HG03064 (cell line): ENCODE results near the gene CFDP1.

Experiments used
- ATAC-seq: cut with Tn5 transposase; IDR thresholded peaks from one replicate; pipeline ENCODE4 v1.9.1; 2021; ENCODE audit warnings: low read depth; ENCODE audit not compliant: unreplicated experiment

The CFDP1 gene

GRCh38 chr16:75326333-75326732 lies 107.0 kb downstream of the CFDP1 start:
- no peak for ATAC-seq

GRCh38 chr16:75323933-75324332 lies 109.4 kb downstream of the CFDP1 start:
- no peak for ATAC-seq

GRCh38 chr16:75323198-75323597 lies 110.1 kb downstream of the CFDP1 start:
- no peak for ATAC-seq

- no peak for ATAC-seq
Measured at GRCh38 chr16:75322740-75323139, 110.6 kb downstream of the CFDP1 start.

- ATAC-seq: no peak
Measured at GRCh38 chr16:75320435-75320834, 112.9 kb downstream of the CFDP1 start.

- peak; percentile 71 for ATAC-seq
Measured at GRCh38 chr16:75319513-75320411, 113.5 kb downstream of the CFDP1 start.

GRCh38 chr16:75318737-75319136 lies 114.6 kb downstream of the CFDP1 start:
- ATAC-seq: no peak

GRCh38 chr16:75317532-75317931 lies 115.8 kb downstream of the CFDP1 start:
- no peak for ATAC-seq

GRCh38 chr16:75317101-75317522 lies 116.2 kb downstream of the CFDP1 start:
- no peak for ATAC-seq

GRCh38 chr16:75315539-75316306 lies 117.6 kb downstream of the CFDP1 start:
- ATAC-seq: no peak

GRCh38 chr16:75312875-75313274 lies 120.4 kb downstream of the CFDP1 start:
- no peak for ATAC-seq

- no peak for ATAC-seq
Measured at GRCh38 chr16:75311383-75311938, 121.8 kb downstream of the CFDP1 start.

- ATAC-seq: no peak
Measured at GRCh38 chr16:75310541-75310940, 122.8 kb downstream of the CFDP1 start.

GRCh38 chr16:75309899-75310430 lies 123.3 kb downstream of the CFDP1 start:
- no peak for ATAC-seq

GRCh38 chr16:75309156-75309555 lies 124.1 kb downstream of the CFDP1 start:
- ATAC-seq: no peak

- ATAC-seq: no peak
Measured at GRCh38 chr16:75308011-75308410, 125.3 kb downstream of the CFDP1 start.

- no peak for ATAC-seq
Measured at GRCh38 chr16:75307506-75307905, 125.8 kb downstream of the CFDP1 start.

- ATAC-seq: no peak
Measured at GRCh38 chr16:75306099-75306762, 127.1 kb downstream of the CFDP1 start.

GRCh38 chr16:75305364-75306098 lies 127.8 kb downstream of the CFDP1 start:
- ATAC-seq: peak; percentile 88
